ENCODE results near the gene GATA3. TPM values are rescaled to one million over a fixed set of nuclear protein-coding genes. Genes with fewer than 3 reads are reported as not detected.

Gene GATA3
- total and polyA plus RNA-seq, 2 of the 8 experiments (the other 6 are each of a cell fraction or from before 2014, with no cell fraction given) = 0.02 to 0.43 TPM

- TF ChIP-seq POLR2A (IDR thresholded peaks at IDR 0.05; ENCODE audit: control extremely low read depth in 1 of 2, low read depth in 2 of 2, low read length in 2 of 2) = no peak
- TF ChIP-seq RNF2 (IDR thresholded peaks at IDR 0.05; ENCODE audit: borderline replicate concordance, low read depth, low read length, missing control alignments, poor library complexity, severe bottlenecking) = peak; percentile 55
- no peak for TF ChIP-seq TAF1 (IDR thresholded peaks at IDR 0.05; ENCODE audit: low read depth, low read length)
- TF ChIP-seq KDM1A (IDR thresholded peaks at IDR 0.05; ENCODE audit: borderline replicate concordance, low read length) = no peak
- TF ChIP-seq CBX5 (IDR thresholded peaks at IDR 0.05; ENCODE audit: low read depth, low read length) = no peak
- no peak for TF ChIP-seq CHD1 (IDR thresholded peaks at IDR 0.05; ENCODE audit: low read depth, low read length)
- TF ChIP-seq KDM4A (IDR thresholded peaks at IDR 0.05; ENCODE audit: low read depth, low read length, severe bottlenecking) = no peak
- TF ChIP-seq PHF8 (conservative IDR thresholded peaks at IDR 0.05; ENCODE audit: low read depth, low read length) = no peak
- TF ChIP-seq BRCA1 (IDR thresholded peaks at IDR 0.05; ENCODE audit: low read depth, low read length) = no peak
- TF ChIP-seq ASH2L (IDR thresholded peaks at IDR 0.05; ENCODE audit: low read length) = peak; percentile 52
- no peak for TF ChIP-seq E2F6 (IDR thresholded peaks at IDR 0.05)
- TF ChIP-seq ZNF274 (IDR thresholded peaks at IDR 0.05; ENCODE audit: borderline replicate concordance, extremely low read depth, low read length) = no peak
- 0 out of 2 replicates have a peak, but pooled peaks have one; percentile 36 for TF ChIP-seq MAX (IDR thresholded peaks at IDR 0.05)
- peak; percentile 36 for TF ChIP-seq SUZ12 (IDR thresholded peaks at IDR 0.05; ENCODE audit: low read length)
- TF ChIP-seq EGR1 (IDR thresholded peaks at IDR 0.05; ENCODE audit: borderline replicate concordance, low read depth, low read length) = peak; percentile 61; the same call in 1 of the 2 replicates
- TF ChIP-seq RFX5 (IDR thresholded peaks at IDR 0.05; ENCODE audit: borderline replicate concordance, low read depth, low read length) = no peak
Observed at GRCh38 chr10:8044908-8045725, 9.4 kb upstream of the GATA3 start (continued).

Data from H1 (cell line).